Measurements from ENCODE around the gene GPR150. TPM values are rescaled to one million over a fixed set of nuclear protein-coding genes. Genes with fewer than 3 reads are reported as not detected.

The GPR150 gene
- total RNA-seq, 1 donor from 2014 or later = not detected

GRCh38 chr5:95649842-95650620, 30.1 kb downstream of the GPR150 start:
- DNase-seq (ENCODE audit: low spot score) = no peak

- no peak for DNase-seq (ENCODE audit: low spot score)
These were observed 33.0 kb downstream of the GPR150 start for GRCh38 chr5:95652849-95653248.

GRCh38 chr5:95654196-95654595, 34.3 kb downstream of the GPR150 start:
- DNase-seq (ENCODE audit: low spot score) = no peak

GRCh38 chr5:95655575-95655974, 35.7 kb downstream of the GPR150 start:
- no peak for DNase-seq (ENCODE audit: low spot score)

- no peak for DNase-seq (ENCODE audit: low spot score)
These were observed 40.2 kb downstream of the GPR150 start for GRCh38 chr5:95660060-95660459.

GRCh38 chr5:95662946-95663345, 43.1 kb downstream of the GPR150 start:
- no peak for DNase-seq (ENCODE audit: low spot score)

GRCh38 chr5:95664204-95664786, 44.4 kb downstream of the GPR150 start:
- peak; percentile 45 for DNase-seq (ENCODE audit: low spot score)

GRCh38 chr5:95667061-95667618, 47.3 kb downstream of the GPR150 start:
- DNase-seq (ENCODE audit: low spot score) = no peak

- DNase-seq (ENCODE audit: low spot score) = no peak
These were observed 47.8 kb downstream of the GPR150 start for GRCh38 chr5:95667678-95668077.

- DNase-seq (ENCODE audit: low spot score) = peak; percentile 23
These were observed 48.3 kb downstream of the GPR150 start for GRCh38 chr5:95668216-95668615.

GRCh38 chr5:95668728-95669127, 48.8 kb downstream of the GPR150 start:
- DNase-seq (ENCODE audit: low spot score) = peak; percentile 57

- DNase-seq (ENCODE audit: low spot score) = peak; percentile 91
These were observed 49.7 kb downstream of the GPR150 start for GRCh38 chr5:95669540-95669939.

- DNase-seq (ENCODE audit: low spot score) = no peak
These were observed 50.1 kb downstream of the GPR150 start for GRCh38 chr5:95669985-95670384.

- DNase-seq (ENCODE audit: low spot score) = no peak
These were observed 50.7 kb downstream of the GPR150 start for GRCh38 chr5:95670568-95670967.

Other genes starting within 250 kb of the GPR150 start
- 1.7 TPM for gene FAM81B, start 228.7 kb upstream of the GPR150 start, total RNA-seq (ENCODE audit: insufficient read depth, low replicate concordance)
- gene SKIC3, start 65.1 kb upstream of the GPR150 start, total RNA-seq (ENCODE audit: insufficient read depth, low replicate concordance) = 148 TPM
- 13.7 TPM for gene ARSK, start 65.0 kb upstream of the GPR150 start, total RNA-seq (ENCODE audit: insufficient read depth, low replicate concordance)
- gene RFESD, start 26.7 kb downstream of the GPR150 start, total RNA-seq (ENCODE audit: insufficient read depth, low replicate concordance) = 4.3 TPM
- 3.9 TPM for gene SPATA9, start 62.9 kb downstream of the GPR150 start, total RNA-seq (ENCODE audit: insufficient read depth, low replicate concordance)
- gene RHOBTB3, start 111.2 kb downstream of the GPR150 start, total RNA-seq (ENCODE audit: insufficient read depth, low replicate concordance) = 226 TPM
- gene GLRX, start 202.6 kb downstream of the GPR150 start, total RNA-seq (ENCODE audit: insufficient read depth, low replicate concordance) = 11.6 TPM

Measured in umbilical cord (tissue), 2 donors.